TTC549 (cell line): Measurements from ENCODE around the gene KIF1A.

Source experiments
- FAIRE-seq: peaks from 2 replicates; lab custom pipeline; 2012; peaks lifted over from hg19 to GRCh38; lab: Jason Lieb, UNC

KIF1A gene

DNA sequence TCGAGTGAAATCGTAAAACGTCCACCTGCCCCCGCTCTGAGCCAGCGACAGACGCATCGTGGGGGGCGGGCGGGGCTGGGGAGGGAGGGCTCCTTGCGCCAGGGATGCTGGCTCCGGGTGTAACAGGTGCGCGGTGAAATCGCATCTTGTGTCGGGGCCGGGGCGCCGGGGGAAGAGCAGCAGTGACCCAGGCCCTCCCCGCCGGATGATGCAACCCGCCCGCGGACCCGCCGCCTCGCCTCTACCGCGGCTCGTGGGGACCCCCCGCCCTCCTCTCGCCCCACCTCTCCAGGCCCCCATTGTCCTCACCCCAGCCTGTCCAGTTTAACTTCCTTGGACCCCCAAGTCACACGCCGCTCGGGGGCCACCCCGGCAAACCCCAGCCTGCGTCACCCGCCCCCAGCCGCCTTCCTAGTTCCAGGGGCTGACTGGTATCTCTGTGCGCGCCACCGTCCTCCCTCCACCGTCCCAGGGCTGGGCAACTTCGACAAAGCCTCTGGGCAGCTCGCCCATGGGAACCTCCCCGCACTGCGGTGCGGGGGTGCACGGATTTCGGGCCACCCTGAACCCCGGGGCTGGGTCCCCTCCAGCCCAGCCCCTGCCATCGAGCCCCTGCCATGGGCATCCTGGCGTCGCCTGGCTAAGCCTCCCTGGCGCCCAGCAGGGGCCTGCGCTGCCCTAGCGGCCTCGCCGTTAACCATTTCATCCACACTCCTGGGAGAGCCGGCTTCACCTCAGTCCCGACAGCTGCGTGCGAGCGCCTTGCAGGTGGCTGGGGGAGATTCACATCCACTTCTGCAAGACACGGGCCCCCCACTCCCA is 799 bp upstream of the KIF1A start:
- no peak for FAIRE-seq

DNA sequence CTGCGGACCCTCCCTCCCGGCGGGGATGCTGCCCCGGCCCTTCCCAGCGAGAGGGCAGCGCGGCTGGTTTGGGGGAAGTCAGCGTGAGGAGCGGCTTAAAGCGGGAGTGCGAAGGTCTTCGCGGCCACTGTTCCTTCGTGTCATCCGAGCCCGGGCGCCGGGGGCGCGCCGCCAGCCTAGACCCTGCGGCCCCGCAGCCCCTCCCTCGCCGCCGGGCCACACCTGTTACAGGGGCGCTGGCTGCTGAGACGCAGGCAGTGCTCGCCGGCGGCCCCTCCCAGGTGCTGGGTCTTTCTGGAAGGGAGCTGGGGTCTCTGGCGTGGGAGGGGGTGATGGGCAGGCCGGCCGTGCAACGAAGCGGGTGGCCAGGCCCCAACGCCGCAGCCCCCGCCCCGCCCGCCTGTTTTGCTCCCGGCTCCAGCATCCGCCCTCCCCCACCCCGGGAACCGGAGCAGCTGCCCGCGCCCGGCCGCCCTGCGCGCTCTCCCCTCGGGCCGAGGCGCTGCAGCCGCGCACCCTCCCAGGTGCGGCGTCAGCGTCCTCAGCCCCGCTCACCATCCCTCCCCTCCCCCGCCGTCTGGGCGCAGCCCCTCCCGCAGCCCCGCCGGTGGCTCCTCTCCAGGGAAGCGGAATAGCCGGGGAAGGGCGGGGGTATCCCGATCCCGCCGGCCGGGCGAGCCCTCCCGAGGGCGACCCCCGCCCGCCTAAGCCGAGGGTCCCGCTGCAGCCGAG is 727 bp downstream of the KIF1A start:
- no peak for FAIRE-seq

- FAIRE-seq, result no peak
Measured at GRCh38 chr2:240818293-240819125, 1.5 kb downstream of the KIF1A start.

- no peak for FAIRE-seq
Measured at GRCh38 chr2:240817496-240818292, 2.3 kb downstream of the KIF1A start.

GRCh38 chr2:240816584-240817495 is 3.2 kb downstream of the KIF1A start:
- FAIRE-seq, result no peak

GRCh38 chr2:240815761-240816583 is 4.0 kb downstream of the KIF1A start:
- FAIRE-seq, result no peak

DNA sequence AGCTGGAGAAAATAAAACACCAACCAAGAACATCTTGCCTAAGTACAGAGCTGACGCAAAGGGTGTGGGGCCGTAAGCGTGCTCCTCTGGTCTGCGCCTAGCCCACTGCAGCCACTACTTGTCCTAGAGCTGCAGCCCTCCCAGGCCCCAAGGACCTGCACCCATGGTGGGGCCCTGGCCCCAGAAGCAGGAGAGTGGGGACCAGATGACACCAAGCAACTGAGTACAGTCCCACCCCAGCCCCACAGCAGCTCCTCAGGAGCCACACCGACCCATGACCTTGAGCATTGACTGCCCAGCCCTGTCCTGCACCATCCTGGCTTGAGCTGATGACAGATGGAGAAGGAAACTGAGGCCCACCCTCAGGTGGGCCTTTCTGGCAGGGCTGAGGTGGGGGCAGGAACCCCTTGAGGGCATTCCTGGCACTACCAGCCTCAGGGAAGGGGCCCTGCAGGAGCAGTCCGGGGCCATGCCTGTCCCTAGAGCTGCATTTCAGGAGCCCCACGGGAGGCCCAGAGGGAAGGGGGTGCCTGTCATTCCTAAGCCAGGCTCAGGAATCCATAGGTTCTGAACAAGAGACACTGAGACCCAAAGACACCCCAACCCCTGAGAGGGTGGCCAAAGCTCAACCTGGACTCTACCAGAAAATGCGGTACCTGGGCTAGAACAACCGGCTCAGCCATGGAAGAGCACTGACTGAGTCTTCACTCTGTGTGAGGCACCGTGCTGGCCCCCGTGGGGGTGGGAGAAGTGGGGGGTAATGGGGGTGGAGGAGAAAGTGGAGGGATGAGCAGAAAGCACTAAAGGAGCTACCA is 4.9 kb downstream of the KIF1A start:
- FAIRE-seq, result no peak

GRCh38 chr2:240814280-240814679 is 5.7 kb downstream of the KIF1A start:
- FAIRE-seq, result no peak

DNA sequence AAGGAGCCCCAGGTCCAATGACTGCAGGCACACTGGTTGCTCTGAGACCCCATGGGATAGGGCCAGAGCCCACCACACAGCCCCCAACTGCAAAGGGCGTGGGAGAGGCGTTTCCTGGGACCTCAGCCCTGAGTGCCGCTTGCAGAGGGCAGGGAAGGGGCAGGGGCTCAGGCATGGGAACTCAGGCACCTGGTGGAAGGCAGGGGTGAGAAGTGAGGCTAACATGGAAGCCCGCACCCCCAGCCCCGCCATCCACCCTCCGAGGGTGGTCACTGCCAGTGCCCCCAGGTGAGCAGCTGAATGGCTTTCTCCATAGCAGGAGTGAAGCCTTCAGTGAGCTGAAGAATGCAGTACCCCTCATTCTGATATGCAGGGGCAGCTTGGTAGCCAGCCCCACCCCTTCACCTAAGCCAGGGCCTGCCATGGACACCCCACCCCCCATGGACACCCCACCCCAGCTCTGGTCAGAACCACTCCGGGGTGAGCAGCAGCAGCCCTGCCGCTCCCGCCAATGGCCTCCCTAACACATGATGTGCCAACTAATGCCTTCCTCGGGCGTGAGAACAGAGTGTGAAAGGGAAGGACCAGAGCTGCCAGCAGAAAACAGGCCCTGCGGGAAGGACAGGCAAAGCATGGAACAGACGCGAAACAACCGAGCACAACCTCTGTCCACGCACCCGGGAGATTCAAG is 6.6 kb downstream of the KIF1A start:
- FAIRE-seq, result no peak

- FAIRE-seq, result no peak
Measured at GRCh38 chr2:240812721-240813120, 7.3 kb downstream of the KIF1A start.

DNA sequence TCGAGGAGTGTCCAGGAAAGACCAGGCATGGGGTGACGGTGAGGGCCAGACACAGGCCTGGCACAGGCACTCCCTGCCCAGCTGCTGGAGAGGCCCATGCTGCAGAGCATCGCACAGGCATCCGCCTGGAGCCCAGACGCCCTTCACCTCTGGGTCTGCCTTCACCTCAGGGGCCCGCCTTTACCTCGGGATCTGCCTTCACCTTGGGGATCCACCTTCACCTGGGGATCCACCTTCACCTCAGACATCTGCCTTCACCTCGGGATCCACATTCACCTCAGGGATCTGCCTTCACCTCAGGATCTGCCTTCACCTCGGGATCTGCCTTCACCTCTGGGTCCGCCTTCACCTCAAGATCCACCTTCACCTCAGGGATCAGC is 7.7 kb downstream of the KIF1A start:
- no peak for FAIRE-seq

- no peak for FAIRE-seq
Measured at GRCh38 chr2:240811346-240812300, 8.4 kb downstream of the KIF1A start.

DNA sequence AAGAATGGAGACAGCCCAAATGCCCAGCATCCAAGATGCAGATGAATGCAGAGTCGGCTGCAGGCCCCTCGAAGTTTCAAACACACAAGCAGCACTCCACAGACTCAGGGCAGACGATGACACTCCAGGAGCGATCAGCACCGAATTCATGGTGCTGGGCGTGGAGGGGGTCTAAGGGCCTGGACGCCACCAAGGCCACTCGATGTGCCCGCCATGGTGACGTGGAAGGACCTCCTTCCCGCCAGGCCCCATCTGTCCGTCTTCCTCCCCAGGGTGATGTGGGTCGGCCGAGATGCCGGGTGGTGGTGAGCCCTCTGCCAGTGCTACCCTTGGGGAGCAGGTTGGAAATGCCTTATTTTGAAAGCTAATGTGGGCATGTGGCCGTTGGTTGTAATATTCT is 9.4 kb downstream of the KIF1A start:
- no peak for FAIRE-seq

- FAIRE-seq, result no peak
Measured at GRCh38 chr2:240810199-240810598, 9.8 kb downstream of the KIF1A start.

GRCh38 chr2:240809276-240809675 is 10.7 kb downstream of the KIF1A start:
- FAIRE-seq, result no peak

DNA sequence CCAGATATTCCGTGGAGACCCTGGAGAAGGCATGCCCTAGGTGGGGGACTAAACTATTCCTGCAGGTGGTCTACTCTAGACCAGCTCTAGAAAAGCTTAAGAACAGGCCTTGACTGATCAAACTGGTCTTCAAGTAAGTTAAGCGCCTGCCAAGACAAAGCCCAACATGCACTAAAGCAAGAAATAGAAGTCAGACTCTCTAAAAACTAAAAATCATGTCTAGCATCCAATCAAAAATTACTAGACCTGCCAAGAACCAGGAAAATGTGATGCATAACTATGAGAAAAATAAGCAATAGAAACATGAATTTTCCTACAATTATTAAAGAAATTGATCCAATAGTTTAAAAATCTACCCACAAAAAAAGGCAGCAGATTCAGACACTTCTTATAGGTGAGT is 13.6 kb downstream of the KIF1A start:
- no peak for FAIRE-seq

GRCh38 chr2:240806006-240806405 is 14.0 kb downstream of the KIF1A start:
- no peak for FAIRE-seq
